ENCODE data around the gene MAP3K20. TPM values are rescaled to one million over a fixed set of nuclear protein-coding genes. Genes with fewer than 3 reads are reported as not detected.

The MAP3K20 gene
- total and polyA plus RNA-seq, 2 of the 8 experiments (the other 6 are each of a cell fraction or from before 2014, with no cell fraction given): 3.1 to 11.1 TPM

DNA sequence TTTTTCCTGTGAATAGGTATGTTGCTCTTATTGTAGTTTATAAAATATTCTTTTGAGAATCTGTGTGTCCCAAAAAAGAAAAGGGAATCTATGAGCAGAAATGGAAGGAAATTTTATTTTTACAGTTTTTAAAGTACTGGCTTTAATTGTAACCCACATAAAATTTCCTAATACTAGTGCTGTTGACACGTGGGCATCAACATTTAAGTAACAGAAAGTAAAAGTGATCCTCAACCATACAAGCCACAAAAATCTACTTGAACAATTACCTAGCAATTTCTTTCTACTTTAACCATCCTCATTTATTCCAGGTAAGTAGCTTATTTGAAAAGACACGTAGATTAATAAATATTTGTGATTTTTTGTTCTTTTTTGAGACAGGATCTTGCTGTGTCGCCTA lies 62.0 kb downstream of the MAP3K20 start:
- no peak for DNase-seq (ENCODE audit: low read depth in 1 of 2, low spot score in 2 of 2)
- ChIA-PET CTCF (ENCODE audit: partially characterized antibody) (interaction anchor here (1.1 to 2.4 kb wide), 2 partner anchors 14 to 73 kb away, joined by 4 to 7 read pairs; no protein-coding TSS in a partner anchor), POLR2A (ENCODE audit: partially characterized antibody) (no interaction called here)
- H3K23ac ChIP-seq (ENCODE audit: insufficient read length): no peak overlapping the region
- no peak overlapping the region for H3K4ac ChIP-seq (replicated peaks; ENCODE audit: insufficient read length, low read depth, low read length)
- no peak overlapping the region for H3K56ac ChIP-seq (replicated peaks; ENCODE audit: insufficient read length, low read depth, low read length)
- H3K79me2 ChIP-seq (ENCODE audit: control insufficient read depth in 1 of 2, insufficient read depth in 2 of 2, low read length in 2 of 2): no peaks in the 10 kb centered on the region
- no peak overlapping the region for H3K18ac ChIP-seq (ENCODE audit: extremely low read depth, low read length)
- FAIRE-seq: no peak
- no peak overlapping the region for H3K27ac ChIP-seq (ENCODE audit: low read depth, low read length)
- H3K4me2 ChIP-seq (ENCODE audit: insufficient read depth in 1 of 2, low read depth in 2 of 2, low read length in 2 of 2): no peak overlapping the region
- H2BK20ac ChIP-seq (ENCODE audit: low read length): no peak overlapping the region
- H4K8ac ChIP-seq (ENCODE audit: extremely low read depth, insufficient read depth, low read length): no peak overlapping the region
- peaks cover 0 to 3% (median 0%) of the 10 kb centered on the region in 4 experiments; a peak in 2 of 7 replicates for H3K4me1 ChIP-seq (replicated peaks in 1 of 4; ENCODE audit: control insufficient read depth in 3 of 4, insufficient read depth in 4 of 4, low read length in 3 of 4)
- no peak overlapping the region for H3K14ac ChIP-seq (ENCODE audit: insufficient read length)
- no peak overlapping the region for H2BK12ac ChIP-seq (ENCODE audit: low read depth, low read length)
- no peak overlapping the region for H2BK120ac ChIP-seq (replicated peaks; ENCODE audit: low read depth, low read length)
- no peaks in the 10 kb centered on the region for H4K20me1 ChIP-seq (replicated peaks in 1 of 2; ENCODE audit: control insufficient read depth in 1 of 2, insufficient read depth in 2 of 2, low read length in 2 of 2)
- H2BK15ac ChIP-seq (ENCODE audit: low read length): no peak overlapping the region
- H3K9me3 ChIP-seq (ENCODE audit: insufficient read depth in 2 of 2, low read depth in 1 of 2, low read length in 1 of 2): no peaks in the 10 kb centered on the region
- H3K23me2 ChIP-seq (ENCODE audit: low read depth, low read length): no peaks in the 10 kb centered on the region
- H3K4me3 ChIP-seq (ENCODE audit: extremely low read depth in 1 of 4, insufficient read depth in 2 of 4, low read depth in 3 of 4, low read length in 4 of 4): no peak overlapping the region
- no peak overlapping the region for H4K91ac ChIP-seq (replicated peaks; ENCODE audit: insufficient read length, low read length)
- 85% methylated on average over 3 of the region's 3 CpGs; no CpG with 5 or more reads in 1 of the 2 experiments for WGBS, 2 experiments (ENCODE audit: extremely low coverage in 1 of 2, insufficient coverage in 1 of 2, insufficient read length in 1 of 2, insufficient replicate concordance in 2 of 2, low coverage in 1 of 2, low lambda C conversion rate in 2 of 2, missing lambda C conversion rate in 1 of 2)
- H2BK5ac ChIP-seq (ENCODE audit: low read depth, low read length): no peak overlapping the region
- no peak for TF ChIP-seq RNF2 (IDR thresholded peaks at IDR 0.05; ENCODE audit: borderline replicate concordance, low read depth, low read length, missing control alignments, poor library complexity, severe bottlenecking)
- H3K36me3 ChIP-seq (ENCODE audit: control insufficient read depth in 2 of 4, insufficient read depth in 4 of 4, low read length in 3 of 4): no peaks in the 10 kb centered on the region; a peak in 1 of 8 replicates
- H2AFZ ChIP-seq (ENCODE audit: low read length): no peak overlapping the region
- H4K5ac ChIP-seq (ENCODE audit: insufficient read length, low read depth, low read length): no peak overlapping the region
- H2AK5ac ChIP-seq (ENCODE audit: low read depth, low read length): no peak overlapping the region
- no peak overlapping the region for H3K9ac ChIP-seq (replicated peaks in 1 of 4; ENCODE audit: extremely low read depth in 1 of 4, low read depth in 3 of 4, low read length in 3 of 4)
- no peaks in the 10 kb centered on the region for H3K79me1 ChIP-seq (ENCODE audit: low read depth, low read length)
- H3K27me3 ChIP-seq (replicated peaks in 1 of 4; ENCODE audit: control insufficient read depth in 3 of 4, extremely low read depth in 1 of 4, insufficient read depth in 3 of 4, low read length in 3 of 4): no peaks in the 10 kb centered on the region

All from H1 (cell line).